ENCODE measurements around the gene CCDC91. TPM values are rescaled to one million over a fixed set of nuclear protein-coding genes. Genes with fewer than 3 reads are reported as not detected.

Gene CCDC91
- total RNA-seq, 1 donor from 2014 or later: 13.5 TPM

- Histone ChIP-seq H3K36me3 (no peaks in the 10 kb centered on the region), H3K4me3 (no peak overlapping the region), H3K27ac (no peak overlapping the region), H3K4me1 (no peaks in the 10 kb centered on the region), H3K27me3 (no peaks in the 10 kb centered on the region), H3K9me3 (peaks cover 0 to 14% of the 10 kb centered on the region in 2 donors)
- no peak for DNase-seq (ENCODE audit: low spot score in 2 of 2)
- intact Hi-C loops (cut with DNase I): no loop called here
- TF ChIP-seq CTCF (IDR thresholded peaks at IDR 0.05): no peak
These were observed 323.7 kb downstream of the CCDC91 start for GRCh38 chr12:28513983-28514382.

- Histone ChIP-seq H3K9me3 (peaks cover 0 to 25% of the 10 kb centered on the region in 2 donors), H3K4me1 (no peaks in the 10 kb centered on the region), H3K4me3 (no peak overlapping the region), H3K27ac (no peak overlapping the region), H3K27me3 (no peaks in the 10 kb centered on the region), H3K36me3 (no peaks in the 10 kb centered on the region)
- no peak for TF ChIP-seq CTCF (IDR thresholded peaks at IDR 0.05)
- DNase-seq (ENCODE audit: low spot score in 2 of 2): no peak
- intact Hi-C loops (cut with DNase I): no loop called here
These were observed 326.8 kb downstream of the CCDC91 start for GRCh38 chr12:28517101-28517500.

- H3K4me1 ChIP-seq: no peaks in the 10 kb centered on the region
- no peaks in the 10 kb centered on the region for H3K36me3 ChIP-seq
- peaks cover 0 to 26% of the 10 kb centered on the region in 2 donors for H3K9me3 ChIP-seq
- intact Hi-C loops (cut with DNase I): no loop called here
- H3K27me3 ChIP-seq: no peaks in the 10 kb centered on the region
- no peak overlapping the region for H3K27ac ChIP-seq
- no peak for DNase-seq (ENCODE audit: low spot score in 2 of 2)
- H3K4me3 ChIP-seq: no peak overlapping the region
- TF ChIP-seq CTCF (IDR thresholded peaks at IDR 0.05): no peak
These were observed 337.5 kb downstream of the CCDC91 start for GRCh38 chr12:28527631-28528249.

GRCh38 chr12:28535216-28535615, 345.0 kb downstream of the CCDC91 start:
- TF ChIP-seq CTCF (IDR thresholded peaks at IDR 0.05): no peak
- DNase-seq (ENCODE audit: low spot score in 2 of 2): no peak
- H3K27ac ChIP-seq: no peak overlapping the region
- H3K4me1 ChIP-seq: no peaks in the 10 kb centered on the region
- H3K9me3 ChIP-seq: no peaks in the 10 kb centered on the region
- no peak overlapping the region for H3K4me3 ChIP-seq
- intact Hi-C loops (cut with DNase I): no loop called here
- H3K36me3 ChIP-seq: no peaks in the 10 kb centered on the region
- H3K27me3 ChIP-seq: no peaks in the 10 kb centered on the region

GRCh38 chr12:28536088-28536487, 345.8 kb downstream of the CCDC91 start:
- H3K9me3 ChIP-seq: no peaks in the 10 kb centered on the region
- no peaks in the 10 kb centered on the region for H3K27me3 ChIP-seq
- H3K4me1 ChIP-seq: no peaks in the 10 kb centered on the region
- DNase-seq (ENCODE audit: low spot score in 2 of 2): no peak
- no peaks in the 10 kb centered on the region for H3K36me3 ChIP-seq
- H3K27ac ChIP-seq: no peak overlapping the region
- no peak overlapping the region for H3K4me3 ChIP-seq
- no peak for TF ChIP-seq CTCF (IDR thresholded peaks at IDR 0.05)
- intact Hi-C loops (cut with DNase I): no loop called here

- Histone ChIP-seq H3K4me1 (no peaks in the 10 kb centered on the region), H3K9me3 (no peaks in the 10 kb centered on the region), H3K36me3 (no peaks in the 10 kb centered on the region), H3K27ac (no peak overlapping the region), H3K4me3 (no peak overlapping the region), H3K27me3 (no peaks in the 10 kb centered on the region)
- no peak for TF ChIP-seq CTCF (IDR thresholded peaks at IDR 0.05)
- no peak for DNase-seq (ENCODE audit: low spot score in 2 of 2)
- intact Hi-C loops (cut with DNase I): no loop called here
These were observed 347.2 kb downstream of the CCDC91 start for GRCh38 chr12:28537474-28537873.
